GM12878 (cell line): ENCODE data around the gene TADA1. TPM values are rescaled to one million over a fixed set of nuclear protein-coding genes. Genes with fewer than 3 reads are reported as not detected.

Experiments used
- ATAC-seq: fragments of 200-7000 bp; cut with Tn5 transposase; 3 replicates; pipeline ENCODE4 v1.9.1; 2020; ENCODE audit warnings: mild to moderate bottlenecking, moderate library complexity
- BruUV-seq: library from RNA; stranded (reverse); fragments of 400-500 nt; replicated peaks from 2 replicates; lab custom pipeline; 2021; lab: Mats Ljungman, UMichigan
- CTCF ChIA-PET: fragments of 300-600 bp; sonication (Branson Sonifier 250); formaldehyde crosslinking; extraction: SDS; loops from one replicate; lab custom pipeline; 2021; ENCODE audit warnings: inconsistent platforms; lab: Yijun Ruan, JAX
- POLR2A ChIA-PET: fragments of 350-600 bp; formaldehyde crosslinking; extraction: SDS; loops from one replicate; lab custom pipeline; 2021; ENCODE audit warnings: inconsistent platforms; lab: Charles Lee
- RAD21 ChIA-PET: fragments of 300-600 bp; sonication (Branson Sonifier 250); formaldehyde crosslinking; loops from one replicate; lab custom pipeline; 2023; ENCODE audit warnings: antibody characterized with exemption; ENCODE audit not compliant: unreplicated experiment; lab: Charles Lee
- SMC1A ChIA-PET: fragments of 300-600 bp; sonication (Branson Sonifier 250); formaldehyde crosslinking; loops from one replicate; lab custom pipeline; 2023; ENCODE audit not compliant: unreplicated experiment, uncharacterized antibody; lab: Charles Lee
- DNase-seq: peaks from one replicate; pipeline ENCODE4 v3.0.0-alpha.2; 2011; ENCODE audit warnings: low read depth, low spot score
- FAIRE-seq: peaks from 3 replicates; lab custom pipeline; 2011; peaks lifted over from hg19 to GRCh38; lab: Jason Lieb, UNC
- H2AFZ ChIP-seq: 2 replicates; pipeline ENCODE4 v1.6.0; 2011; ENCODE audit warnings: low read depth, low read length, control low read depth; ENCODE audit not compliant: control insufficient read depth
- H3K27ac ChIP-seq: 2 replicates; pipeline ENCODE4 v1.5.1; 2011; ENCODE audit warnings: control low read depth; ENCODE audit not compliant: control insufficient read depth, insufficient read depth
- H3K27me3 ChIP-seq, 2 experiments: replicated peaks in 1 of 2; 2 replicates each; pipeline versions ENCODE4 v1.6.0 to v1.6.1; 2011; ENCODE audit warnings: low read length in 1 of 2; ENCODE audit not compliant: control insufficient read depth in 2 of 2, insufficient read depth in 2 of 2
- H3K36me3 ChIP-seq, 2 experiments: 2 replicates each; pipeline ENCODE4 v1.5.1; 2011; ENCODE audit warnings: low read length in 1 of 2; ENCODE audit not compliant: control insufficient read depth in 2 of 2, insufficient read depth in 2 of 2
- H3K4me1 ChIP-seq: 2 replicates; pipeline ENCODE4 v1.6.1; 2011; ENCODE audit warnings: mild to moderate bottlenecking, low read length, moderate library complexity, mixed read lengths; ENCODE audit not compliant: control insufficient read depth, insufficient read depth
- H3K4me2 ChIP-seq: 2 replicates; pipeline ENCODE4 v1.6.0; 2011; ENCODE audit warnings: control low read depth; ENCODE audit not compliant: control insufficient read depth, insufficient read depth
- H3K4me3 ChIP-seq: fragments of 200-600 bp; sonication (generic); 2 replicates; pipeline ENCODE4 v1.5.1; 2016
- H3K79me2 ChIP-seq: 2 replicates; pipeline ENCODE4 v1.6.0; 2011; ENCODE audit warnings: low read length; ENCODE audit not compliant: control insufficient read depth, insufficient read depth
- H3K9ac ChIP-seq: 2 replicates; pipeline ENCODE4 v1.8.0; 2011; ENCODE audit warnings: low read length, control low read depth, mixed read lengths; ENCODE audit not compliant: control insufficient read depth, insufficient read depth
- H3K9me3 ChIP-seq: replicated peaks from 3 replicates; pipeline ENCODE4 v1.5.1; 2011; ENCODE audit warnings: mild to moderate bottlenecking, low read length; ENCODE audit not compliant: control insufficient read depth, insufficient read depth
- H4K20me1 ChIP-seq: 2 replicates; pipeline ENCODE4 v1.6.0; 2011; ENCODE audit not compliant: control insufficient read depth, insufficient read depth
- BMI1 ChIP-seq: fragments of 450-650 bp; IDR thresholded peaks from 2 replicates; pipeline ENCODE4 v1.6.1; 2016; ENCODE audit warnings: mild to moderate bottlenecking, moderate library complexity, borderline replicate concordance
- JUNB ChIP-seq: IDR thresholded peaks from 2 replicates; pipeline ENCODE4 v1.6.1; 2016; ENCODE audit warnings: antibody characterized with exemption, mild to moderate bottlenecking
- LARP7 ChIP-seq: fragments of 450-650 bp; IDR thresholded peaks from 2 replicates; pipeline ENCODE4 v1.6.1; 2017; ENCODE audit warnings: mild to moderate bottlenecking
- MTA3 ChIP-seq: IDR thresholded peaks from 2 replicates; pipeline ENCODE4 v1.6.1; 2012; ENCODE audit warnings: low read length, inconsistent platforms, borderline replicate concordance
- MXI1 ChIP-seq: fragments of 150-350 bp; IDR thresholded peaks from 2 replicates; pipeline ENCODE4 v1.6.1; 2011; ENCODE audit warnings: low read depth, mild to moderate bottlenecking, inconsistent platforms, low read length, improper control_type of control experiment
- RAD51 ChIP-seq: fragments of 450-650 bp; IDR thresholded peaks from 2 replicates; pipeline ENCODE4 v1.6.1; 2016; ENCODE audit warnings: moderate library complexity, mild to moderate bottlenecking, inconsistent platforms
- WGBS: methylation state at CpG from one replicate; pipeline ENCODE4 v1.1.6; 2016; ENCODE audit warnings: low lambda C conversion rate; ENCODE audit not compliant: insufficient replicate concordance, insufficient coverage; ENCODE audit errors: missing lambda C conversion rate; 5-methylcytosine and 5-hydroxymethylcytosine counted together
- in situ Hi-C: fragments of 300-500 bp; cut with MboI; formaldehyde crosslinking; loops from 9 replicates; pipeline ENCODE4 v1.14.3; 2018; ENCODE audit warnings: mixed read lengths
- intact Hi-C: fragments of 100-400 bp; cut with micrococcal nuclease; formaldehyde crosslinking; loops from one replicate; pipeline ENCODE4 v1.14.2; 2022; ENCODE audit not compliant: unreplicated experiment
- polyA plus RNA-seq, 11 experiments: library from polyadenylated mRNA; depleted of rRNA in 4 of 11; unstranded in 6 of 11; stranded (reverse) in 5 of 11; fragments of >200 nt; fragmentation: Nextera tagmentation in 4 of 11; fragmentation: Illumina TruSeq in 1 of 11; extraction: Ambion mirVana in 4 of 11; extraction: Trizol in 1 of 11; gene quantifications; 1 replicate in 1 of 11; 2 replicates in 10 of 11; pipeline versions ENCODE4 v1.2.1 to v1.2.3, GENCODE V29; 2011 to 2016; ENCODE audit warnings: inconsistent platforms in 2 of 11, missing spikeins in 2 of 11, low read depth in 1 of 11
- total RNA-seq, 4 experiments: library from RNA; depleted of rRNA in 3 of 4; stranded (reverse); fragments of >200 nt in 3 of 4; fragmentation: Illumina TruSeq in 1 of 4; extraction: Trizol in 1 of 4; gene quantifications; 2 replicates each; pipeline versions ENCODE4 v1.2.1 to v1.2.3, GENCODE V29; 2013 to 2021
- TF ChIP-seq, protein P1 (sequence below): fragments of 450-650 bp; formaldehyde crosslinking; IDR thresholded peaks from 2 replicates; pipeline ENCODE4 v1.4.0; 2022; ENCODE audit warnings: mild to moderate bottlenecking, moderate library complexity
- TF ChIP-seq, protein P2 (sequence below): fragments of 150-350 bp; IDR thresholded peaks from 2 replicates; pipeline ENCODE4 v1.6.1; 2014; ENCODE audit warnings: mild to moderate bottlenecking, low read depth, low read length
- TF ChIP-seq, protein P3 (sequence below): fragments of 450-650 bp; IDR thresholded peaks from 2 replicates; pipeline ENCODE4 v1.6.1; 2017; ENCODE audit warnings: mild to moderate bottlenecking

TADA1 gene
- total and polyA plus RNA-seq, 10 of the 15 experiments (the other 5 are each of a cell fraction or from before 2014, with no cell fraction given): 15.2 to 38.6 (median 26.5) TPM

DNA sequence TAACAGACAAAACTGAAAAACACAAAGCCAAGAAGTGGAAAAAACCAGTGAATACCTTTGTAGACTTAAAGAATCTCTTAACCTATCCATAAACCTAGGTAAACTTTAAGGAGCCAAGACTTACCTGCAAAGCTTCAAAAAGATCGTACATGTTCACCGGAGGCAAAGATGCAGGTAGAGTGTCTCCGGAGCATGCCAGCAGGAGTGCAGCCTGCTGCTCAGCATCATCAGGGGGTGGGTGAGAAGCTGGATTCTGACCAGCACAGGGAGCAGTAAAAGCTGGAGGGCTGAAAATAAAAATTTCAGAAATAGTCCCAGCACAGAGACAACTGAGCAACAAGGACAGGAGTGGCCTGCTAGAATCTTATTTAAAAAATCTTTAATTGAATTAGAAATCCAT lies 18.1 kb downstream of the TADA1 start (continued):
- TF ChIP-seq, protein P1, sequence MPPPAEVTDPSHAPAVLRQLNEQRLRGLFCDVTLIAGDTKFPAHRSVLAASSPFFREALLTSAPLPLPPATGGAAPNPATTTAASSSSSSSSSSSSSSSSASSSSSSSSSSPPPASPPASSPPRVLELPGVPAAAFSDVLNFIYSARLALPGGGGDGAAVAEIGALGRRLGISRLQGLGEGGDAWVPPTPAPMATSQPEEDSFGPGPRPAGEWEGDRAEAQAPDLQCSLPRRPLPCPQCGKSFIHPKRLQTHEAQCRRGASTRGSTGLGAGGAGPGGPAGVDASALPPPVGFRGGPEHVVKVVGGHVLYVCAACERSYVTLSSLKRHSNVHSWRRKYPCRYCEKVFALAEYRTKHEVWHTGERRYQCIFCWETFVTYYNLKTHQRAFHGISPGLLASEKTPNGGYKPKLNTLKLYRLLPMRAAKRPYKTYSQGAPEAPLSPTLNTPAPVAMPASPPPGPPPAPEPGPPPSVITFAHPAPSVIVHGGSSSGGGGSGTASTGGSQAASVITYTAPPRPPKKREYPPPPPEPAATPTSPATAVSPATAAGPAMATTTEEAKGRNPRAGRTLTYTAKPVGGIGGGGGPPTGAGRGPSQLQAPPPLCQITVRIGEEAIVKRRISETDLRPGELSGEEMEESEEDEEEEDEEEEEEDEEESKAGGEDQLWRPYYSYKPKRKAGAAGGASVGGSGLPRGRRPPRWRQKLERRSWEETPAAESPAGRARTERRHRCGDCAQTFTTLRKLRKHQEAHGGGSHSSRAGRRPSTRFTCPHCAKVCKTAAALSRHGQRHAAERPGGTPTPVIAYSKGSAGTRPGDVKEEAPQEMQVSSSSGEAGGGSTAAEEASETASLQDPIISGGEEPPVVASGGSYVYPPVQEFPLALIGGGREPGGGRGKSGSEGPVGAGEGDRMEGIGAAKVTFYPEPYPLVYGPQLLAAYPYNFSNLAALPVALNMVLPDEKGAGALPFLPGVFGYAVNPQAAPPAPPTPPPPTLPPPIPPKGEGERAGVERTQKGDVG: no peak

DNA sequence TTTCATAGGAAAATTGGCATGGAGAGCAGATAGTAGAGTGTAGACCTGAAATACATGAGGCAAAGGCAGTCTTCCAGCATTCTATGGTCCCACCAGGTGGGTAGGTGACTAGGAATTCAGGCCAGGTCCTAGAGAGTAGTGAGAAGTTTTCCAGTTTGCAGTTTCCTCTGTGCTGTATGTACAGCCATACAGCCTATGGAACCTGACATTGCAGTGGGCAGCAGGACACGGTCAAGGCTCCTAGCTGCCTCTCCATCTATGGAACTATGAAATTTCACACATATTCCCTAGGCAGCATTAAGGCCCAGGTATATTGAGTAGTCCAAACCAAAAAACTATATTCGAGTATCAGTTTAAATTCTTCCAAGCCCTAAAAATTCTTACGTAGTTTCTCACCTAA lies 20.5 kb downstream of the TADA1 start:
- Histone ChIP-seq H3K79me2 (no peaks in the 10 kb centered on the region), H3K4me3 (no peak overlapping the region), H2AFZ (no peak overlapping the region), H3K4me2 (no peak overlapping the region), H3K27ac (no peak overlapping the region), H3K36me3 (peaks cover 6 to 25% of the 10 kb centered on the region in 2 experiments), H3K9ac (no peak overlapping the region), H4K20me1 (no peaks in the 10 kb centered on the region), H3K27me3 (no peaks in the 10 kb centered on the region), H3K9me3 (no peaks in the 10 kb centered on the region), H3K4me1 (no peaks in the 10 kb centered on the region)
- 98% methylated on average over 3 of the region's 3 CpGs for WGBS
- in situ Hi-C loops (no loop called here), intact Hi-C loops (no loop called here)
- FAIRE-seq (no peak), DNase-seq (no peak), ATAC-seq (no peak)
- TF ChIP-seq MTA3 (no peak), RAD51 (no peak), JUNB (no peak), BMI1 (no peak), LARP7 (no peak), MXI1 (no peak)
- TF ChIP-seq, protein P2, sequence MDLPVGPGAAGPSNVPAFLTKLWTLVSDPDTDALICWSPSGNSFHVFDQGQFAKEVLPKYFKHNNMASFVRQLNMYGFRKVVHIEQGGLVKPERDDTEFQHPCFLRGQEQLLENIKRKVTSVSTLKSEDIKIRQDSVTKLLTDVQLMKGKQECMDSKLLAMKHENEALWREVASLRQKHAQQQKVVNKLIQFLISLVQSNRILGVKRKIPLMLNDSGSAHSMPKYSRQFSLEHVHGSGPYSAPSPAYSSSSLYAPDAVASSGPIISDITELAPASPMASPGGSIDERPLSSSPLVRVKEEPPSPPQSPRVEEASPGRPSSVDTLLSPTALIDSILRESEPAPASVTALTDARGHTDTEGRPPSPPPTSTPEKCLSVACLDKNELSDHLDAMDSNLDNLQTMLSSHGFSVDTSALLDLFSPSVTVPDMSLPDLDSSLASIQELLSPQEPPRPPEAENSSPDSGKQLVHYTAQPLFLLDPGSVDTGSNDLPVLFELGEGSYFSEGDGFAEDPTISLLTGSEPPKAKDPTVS: no peak
- TF ChIP-seq, protein P3, sequence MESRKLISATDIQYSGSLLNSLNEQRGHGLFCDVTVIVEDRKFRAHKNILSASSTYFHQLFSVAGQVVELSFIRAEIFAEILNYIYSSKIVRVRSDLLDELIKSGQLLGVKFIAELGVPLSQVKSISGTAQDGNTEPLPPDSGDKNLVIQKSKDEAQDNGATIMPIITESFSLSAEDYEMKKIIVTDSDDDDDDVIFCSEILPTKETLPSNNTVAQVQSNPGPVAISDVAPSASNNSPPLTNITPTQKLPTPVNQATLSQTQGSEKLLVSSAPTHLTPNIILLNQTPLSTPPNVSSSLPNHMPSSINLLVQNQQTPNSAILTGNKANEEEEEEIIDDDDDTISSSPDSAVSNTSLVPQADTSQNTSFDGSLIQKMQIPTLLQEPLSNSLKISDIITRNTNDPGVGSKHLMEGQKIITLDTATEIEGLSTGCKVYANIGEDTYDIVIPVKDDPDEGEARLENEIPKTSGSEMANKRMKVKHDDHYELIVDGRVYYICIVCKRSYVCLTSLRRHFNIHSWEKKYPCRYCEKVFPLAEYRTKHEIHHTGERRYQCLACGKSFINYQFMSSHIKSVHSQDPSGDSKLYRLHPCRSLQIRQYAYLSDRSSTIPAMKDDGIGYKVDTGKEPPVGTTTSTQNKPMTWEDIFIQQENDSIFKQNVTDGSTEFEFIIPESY: no peak
- CTCF ChIA-PET: interaction anchor here (1.0 kb wide), 1 partner anchor 21 kb away, joined by 3 read pairs; the partner anchor contains the start of gene TADA1
- SMC1A ChIA-PET: interaction anchor here (1.2 kb wide), 2 partner anchors 8 to 15 kb away, joined by 3 read pairs; no protein-coding TSS in a partner anchor
- no TSS peak for BruUV-seq
- RAD21 ChIA-PET: no interaction called here
- POLR2A ChIA-PET: interaction anchor here (0.9 kb wide), 1 partner anchor 12 kb away, joined by 3 read pairs; no protein-coding TSS in a partner anchor
